Measurements from ENCODE around the gene C2CD2L. TPM values are rescaled to one million over a fixed set of nuclear protein-coding genes. Genes with fewer than 3 reads are reported as not detected.

C2CD2L gene
- total RNA-seq, 1 donor from 2014 or later, result 12.1 TPM

GRCh38 chr11:119116601-119117000 lies 9.5 kb downstream of the C2CD2L start:
- H3K27me3 Mint-ChIP-seq (ENCODE audit: low read depth), result no peaks in the 10 kb centered on the region
- H3K36me3 Mint-ChIP-seq (ENCODE audit: low read depth), result peaks cover 15% of the 10 kb centered on the region
- DNase-seq (ENCODE audit: low spot score), result no peak
- peaks cover 10% of the 10 kb centered on the region for H3K4me1 Mint-ChIP-seq (ENCODE audit: low read depth)
- no peaks in the 10 kb centered on the region for H3K9me3 Mint-ChIP-seq (ENCODE audit: low read depth)
- TF ChIP-seq, protein P1, sequence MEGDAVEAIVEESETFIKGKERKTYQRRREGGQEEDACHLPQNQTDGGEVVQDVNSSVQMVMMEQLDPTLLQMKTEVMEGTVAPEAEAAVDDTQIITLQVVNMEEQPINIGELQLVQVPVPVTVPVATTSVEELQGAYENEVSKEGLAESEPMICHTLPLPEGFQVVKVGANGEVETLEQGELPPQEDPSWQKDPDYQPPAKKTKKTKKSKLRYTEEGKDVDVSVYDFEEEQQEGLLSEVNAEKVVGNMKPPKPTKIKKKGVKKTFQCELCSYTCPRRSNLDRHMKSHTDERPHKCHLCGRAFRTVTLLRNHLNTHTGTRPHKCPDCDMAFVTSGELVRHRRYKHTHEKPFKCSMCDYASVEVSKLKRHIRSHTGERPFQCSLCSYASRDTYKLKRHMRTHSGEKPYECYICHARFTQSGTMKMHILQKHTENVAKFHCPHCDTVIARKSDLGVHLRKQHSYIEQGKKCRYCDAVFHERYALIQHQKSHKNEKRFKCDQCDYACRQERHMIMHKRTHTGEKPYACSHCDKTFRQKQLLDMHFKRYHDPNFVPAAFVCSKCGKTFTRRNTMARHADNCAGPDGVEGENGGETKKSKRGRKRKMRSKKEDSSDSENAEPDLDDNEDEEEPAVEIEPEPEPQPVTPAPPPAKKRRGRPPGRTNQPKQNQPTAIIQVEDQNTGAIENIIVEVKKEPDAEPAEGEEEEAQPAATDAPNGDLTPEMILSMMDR (IDR thresholded peaks at IDR 0.05), result no peak
- H3K27ac Mint-ChIP-seq (ENCODE audit: unreplicated experiment), result no peak overlapping the region
- H3K4me3 Mint-ChIP-seq (ENCODE audit: unreplicated experiment), result no peak overlapping the region

GRCh38 chr11:119117004-119117706 lies 10.0 kb downstream of the C2CD2L start:
- TF ChIP-seq, protein P1 (IDR thresholded peaks at IDR 0.05), result no peak
- H3K36me3 Mint-ChIP-seq (ENCODE audit: low read depth), result peaks cover 12% of the 10 kb centered on the region
- DNase-seq (ENCODE audit: low spot score), result no peak
- peaks cover 14% of the 10 kb centered on the region for H3K4me1 Mint-ChIP-seq (ENCODE audit: low read depth)
- H3K9me3 Mint-ChIP-seq (ENCODE audit: low read depth), result no peaks in the 10 kb centered on the region
- no peaks in the 10 kb centered on the region for H3K27me3 Mint-ChIP-seq (ENCODE audit: low read depth)
- no peak overlapping the region for H3K4me3 Mint-ChIP-seq (ENCODE audit: unreplicated experiment)
- H3K27ac Mint-ChIP-seq (ENCODE audit: unreplicated experiment), result no peak overlapping the region

- TF ChIP-seq, protein P1 (IDR thresholded peaks at IDR 0.05), result no peak
- Mint-ChIP-seq H3K4me3 (ENCODE audit: unreplicated experiment) (no peak overlapping the region), H3K27me3 (ENCODE audit: low read depth) (no peaks in the 10 kb centered on the region), H3K9me3 (ENCODE audit: low read depth) (no peaks in the 10 kb centered on the region), H3K4me1 (ENCODE audit: low read depth) (peaks cover 24% of the 10 kb centered on the region), H3K27ac (ENCODE audit: unreplicated experiment) (no peak overlapping the region), H3K36me3 (ENCODE audit: low read depth) (peaks cover 9% of the 10 kb centered on the region)
- no peak for DNase-seq (ENCODE audit: low spot score)
These were observed 11.1 kb downstream of the C2CD2L start for GRCh38 chr11:119118227-119118626.

- Mint-ChIP-seq H3K4me1 (ENCODE audit: low read depth) (peaks cover 28% of the 10 kb centered on the region), H3K27me3 (ENCODE audit: low read depth) (no peaks in the 10 kb centered on the region), H3K9me3 (ENCODE audit: low read depth) (no peaks in the 10 kb centered on the region), H3K36me3 (ENCODE audit: low read depth) (peaks cover 6% of the 10 kb centered on the region), H3K27ac (ENCODE audit: unreplicated experiment) (no peak overlapping the region), H3K4me3 (ENCODE audit: unreplicated experiment) (no peak overlapping the region)
- TF ChIP-seq, protein P1 (IDR thresholded peaks at IDR 0.05), result no peak
- no peak for DNase-seq (ENCODE audit: low spot score)
These were observed 11.8 kb downstream of the C2CD2L start for GRCh38 chr11:119118946-119119345.

DNA sequence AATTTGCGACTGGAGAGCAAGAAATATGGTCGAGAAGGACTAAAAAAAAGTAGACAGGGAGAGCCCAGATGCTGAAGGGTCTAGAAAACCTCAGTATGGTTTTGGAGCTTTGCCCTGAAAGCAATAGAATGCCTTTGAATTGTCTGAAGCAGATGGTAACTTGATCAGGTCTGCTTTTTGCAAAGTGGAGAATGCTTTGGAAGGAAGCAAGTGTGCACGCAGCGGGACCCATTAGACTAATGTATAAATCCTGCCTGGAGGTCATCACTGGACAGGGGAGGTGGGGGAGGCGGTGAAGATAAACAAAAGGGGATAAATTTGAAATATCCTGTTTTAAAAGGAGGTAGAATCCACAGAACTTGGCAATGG lies 13.5 kb downstream of the C2CD2L start:
- Mint-ChIP-seq H3K4me3 (ENCODE audit: unreplicated experiment) (peak overlapping the region; percentile 90), H3K36me3 (ENCODE audit: low read depth) (peaks cover 5% of the 10 kb centered on the region), H3K27me3 (ENCODE audit: low read depth) (no peaks in the 10 kb centered on the region), H3K27ac (ENCODE audit: unreplicated experiment) (peak overlapping the region; percentile 89), H3K4me1 (ENCODE audit: low read depth) (peaks cover 28% of the 10 kb centered on the region), H3K9me3 (ENCODE audit: low read depth) (no peaks in the 10 kb centered on the region)
- TF ChIP-seq, protein P1 (IDR thresholded peaks at IDR 0.05), result no peak
- no peak for DNase-seq (ENCODE audit: low spot score)

Data from chondrocyte (in vitro differentiated cells).